Effector CD8-positive, alpha-beta T cell (primary cell): ENCODE data around the gene RXRA.

ENCODE experiments used
- DNase-seq: peaks from one replicate; lab custom pipeline; 2025; lab: John Stamatoyannopoulos, UW

RXRA gene

GRCh38 chr9:134368571-134368970 is 42.3 kb downstream of the RXRA start:
- no peak for DNase-seq

- DNase-seq, result no peak
Measured at GRCh38 chr9:134369416-134370212, 43.4 kb downstream of the RXRA start.

DNA sequence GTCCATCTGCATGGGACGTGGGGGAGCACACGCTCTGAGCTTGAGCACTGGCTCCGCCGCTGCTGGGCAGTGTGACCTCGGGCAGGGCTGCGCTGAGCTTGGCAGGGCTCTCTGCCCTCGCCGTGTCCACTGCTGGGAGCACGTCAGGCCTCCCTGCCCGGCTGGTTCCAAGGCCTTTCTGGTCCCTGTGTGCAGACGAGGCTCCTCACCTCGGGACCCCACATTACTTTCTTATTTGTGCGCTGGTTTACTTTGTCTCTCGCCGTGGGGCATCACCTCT is 43.9 kb downstream of the RXRA start:
- DNase-seq, result no peak

- no peak for DNase-seq
Measured at GRCh38 chr9:134370638-134371037, 44.4 kb downstream of the RXRA start.

GRCh38 chr9:134371731-134372130 is 45.5 kb downstream of the RXRA start:
- DNase-seq, result no peak

DNA sequence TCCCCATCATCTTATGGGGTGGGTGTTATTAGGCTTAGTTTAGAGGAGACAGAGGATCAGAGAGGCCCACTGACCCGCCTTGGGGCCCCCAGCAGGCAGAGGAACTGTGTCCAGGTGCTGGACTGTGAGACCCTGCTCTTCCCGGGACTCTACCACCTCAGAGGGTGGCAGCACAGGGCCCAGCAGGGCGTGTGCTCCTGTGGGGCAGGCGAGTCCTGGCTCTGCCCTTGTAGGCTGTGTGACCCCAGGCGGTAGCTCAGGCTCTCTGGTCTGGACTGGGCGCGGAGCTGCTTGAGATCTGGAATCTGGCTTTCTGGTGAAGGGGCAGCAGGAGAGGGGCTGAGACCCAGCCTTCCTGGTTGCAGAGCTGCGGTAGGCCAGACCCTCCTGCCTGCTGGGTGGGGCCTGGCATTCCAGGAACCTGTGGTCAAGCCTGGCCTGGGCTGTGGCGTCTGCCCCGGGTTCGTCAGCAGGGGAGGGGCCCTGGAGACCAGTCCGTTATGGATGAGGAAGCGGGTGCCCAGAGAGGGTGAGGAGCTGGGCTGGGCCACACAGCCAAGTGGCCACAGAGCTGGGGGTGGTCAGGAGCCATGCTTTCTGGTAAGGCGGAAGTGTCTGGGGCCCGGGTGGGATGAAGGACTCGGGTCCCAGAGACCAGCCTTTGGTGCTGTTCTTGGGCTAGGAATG is 46.5 kb downstream of the RXRA start:
- DNase-seq, result no peak

GRCh38 chr9:134373269-134373668 is 47.0 kb downstream of the RXRA start:
- DNase-seq, result no peak

- DNase-seq, result no peak
Measured at GRCh38 chr9:134373953-134374300, 47.7 kb downstream of the RXRA start.

- DNase-seq, result no peak
Measured at GRCh38 chr9:134374301-134375010, 48.2 kb downstream of the RXRA start.

- DNase-seq, result no peak
Measured at GRCh38 chr9:134375011-134375390, 48.7 kb downstream of the RXRA start.

DNA sequence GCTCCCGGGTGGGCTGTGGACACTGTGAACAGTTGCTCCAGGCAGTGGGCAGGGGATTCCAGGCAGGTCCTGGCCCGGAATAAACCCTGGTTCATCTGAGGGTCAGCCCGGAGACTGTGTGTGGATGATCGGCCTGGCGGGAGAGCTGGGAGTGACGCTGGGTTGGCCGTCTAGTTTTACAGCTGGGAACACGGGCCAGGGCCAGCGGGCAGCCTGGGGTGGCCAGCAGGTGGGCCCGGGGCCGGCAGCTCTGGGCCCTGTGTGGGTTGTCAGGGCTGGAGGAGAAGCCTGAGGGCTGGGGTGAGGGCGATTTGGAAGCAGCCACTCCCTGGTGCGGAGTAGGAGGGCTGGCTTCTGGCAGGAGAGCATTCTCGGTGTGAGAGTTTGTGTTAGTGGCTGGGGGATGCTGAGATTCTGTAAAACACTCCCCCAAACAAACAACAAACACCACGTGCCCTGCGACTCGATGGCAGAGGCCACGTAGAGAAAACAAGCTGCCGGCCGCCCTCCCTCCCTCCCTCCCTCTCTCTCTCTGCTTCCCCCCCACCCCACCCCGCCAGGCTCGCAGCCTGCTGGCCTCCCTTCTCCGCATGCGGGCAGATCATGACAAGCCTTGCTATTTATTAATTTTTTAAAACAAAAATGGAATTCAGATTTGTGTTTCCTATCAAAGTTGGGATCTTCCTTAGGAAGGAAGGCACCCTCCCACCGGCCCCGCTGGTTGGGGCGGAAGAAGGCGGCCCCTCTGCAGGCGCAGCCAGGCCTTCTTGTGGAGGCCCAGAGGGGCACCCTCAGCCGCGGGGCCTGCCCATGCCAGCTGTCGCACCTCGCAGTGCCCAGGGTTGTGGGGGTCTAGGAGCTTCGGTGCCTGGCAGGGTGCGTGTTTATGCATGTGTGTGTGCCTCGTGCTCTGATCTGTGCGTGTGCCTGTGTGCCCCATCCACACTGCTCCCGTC is 49.5 kb downstream of the RXRA start:
- no peak for DNase-seq

DNA sequence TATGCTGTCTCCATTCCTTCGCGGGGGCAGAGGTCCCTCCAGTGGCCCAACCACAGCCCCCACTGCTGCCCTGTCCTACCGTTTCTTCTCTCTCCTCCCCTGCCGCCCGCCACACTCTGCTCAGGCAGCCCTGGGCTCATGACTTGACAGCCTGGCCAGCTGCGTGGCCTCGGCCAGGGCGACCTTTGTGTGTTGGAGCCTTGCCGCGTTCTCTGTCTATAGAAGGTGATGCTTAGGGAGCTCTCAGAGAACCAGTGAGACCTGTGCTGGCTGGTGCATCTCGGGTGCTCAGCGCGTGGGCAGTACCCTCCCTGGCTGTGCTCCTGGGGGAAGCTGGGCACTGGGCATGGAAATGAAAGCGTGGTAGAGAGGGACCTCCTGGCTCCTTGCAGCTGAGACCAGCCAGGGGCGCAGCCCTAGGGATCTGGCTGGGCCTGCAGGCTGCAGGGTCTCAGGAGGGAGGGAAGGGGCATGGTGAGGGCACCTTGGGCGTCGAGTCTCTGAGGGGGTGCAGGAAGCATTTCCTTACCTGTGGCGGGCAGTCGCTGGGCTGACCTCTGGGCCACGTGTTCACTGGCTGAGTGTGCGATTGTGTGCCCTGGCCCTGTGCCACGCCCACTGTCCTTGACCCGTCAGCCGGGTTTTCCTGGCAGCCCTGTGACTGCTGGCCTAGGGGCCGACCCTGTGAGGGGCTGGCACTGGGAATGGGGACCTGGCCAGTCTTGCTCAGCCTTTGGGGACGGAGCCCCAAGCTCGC is 50.3 kb downstream of the RXRA start:
- no peak for DNase-seq

DNA sequence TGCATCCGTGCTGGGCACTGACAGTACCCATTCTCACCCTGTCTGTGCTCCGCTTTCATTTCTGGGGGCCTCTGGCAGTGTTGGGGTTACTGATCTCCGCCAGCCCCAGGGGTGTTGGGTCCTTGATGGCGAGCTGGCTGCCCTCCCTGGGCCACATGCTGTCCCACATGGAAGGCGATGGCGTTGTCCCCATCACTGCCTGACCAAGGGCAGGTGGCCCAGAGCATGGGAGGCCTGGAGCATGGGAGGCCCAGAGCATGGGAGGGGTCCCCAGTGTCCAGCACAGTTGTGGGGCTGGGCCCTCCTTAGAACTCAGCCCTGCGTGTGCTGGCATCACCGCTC is 50.9 kb downstream of the RXRA start:
- DNase-seq, result no peak

GRCh38 chr9:134377976-134378375 is 51.7 kb downstream of the RXRA start:
- DNase-seq, result no peak

GRCh38 chr9:134378901-134379338 is 52.7 kb downstream of the RXRA start:
- no peak for DNase-seq

- DNase-seq, result no peak
Measured at GRCh38 chr9:134379831-134380365, 53.6 kb downstream of the RXRA start.

DNA sequence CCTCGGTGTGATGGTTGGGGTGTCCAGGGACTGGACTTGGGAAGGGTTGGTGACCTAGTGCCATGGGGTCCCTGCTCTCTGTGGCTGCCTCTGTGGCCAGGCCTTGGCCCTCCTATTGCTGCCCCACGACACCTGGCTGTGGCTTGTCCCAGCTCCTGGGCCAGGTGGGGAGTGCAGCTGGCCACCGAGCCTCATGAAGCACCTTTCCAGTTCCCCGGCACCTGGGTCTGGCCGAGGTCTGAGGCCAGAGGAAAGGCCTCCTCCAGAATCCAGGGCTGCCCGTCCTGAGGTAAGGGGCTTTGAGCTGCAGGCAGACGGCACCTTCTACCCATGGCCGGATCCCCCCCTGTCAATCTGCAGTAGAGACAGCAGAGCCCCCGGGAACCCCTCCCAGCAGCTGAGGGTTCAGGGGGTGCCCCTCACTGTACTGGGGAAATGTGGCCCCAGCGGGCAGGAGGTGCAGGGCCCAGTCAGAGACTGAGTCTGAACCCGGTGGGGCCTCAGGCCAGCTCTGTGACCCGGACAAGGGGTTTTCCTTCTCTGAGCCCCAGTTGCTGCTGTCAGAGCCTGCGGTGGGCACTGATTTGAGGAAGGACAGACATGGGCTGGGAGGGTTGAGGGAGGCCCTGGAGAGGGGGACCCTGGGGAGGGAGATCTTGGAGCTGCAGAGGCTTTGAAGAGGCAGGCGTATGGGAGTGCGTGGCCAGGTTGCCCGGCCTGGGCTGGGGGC is 54.5 kb downstream of the RXRA start:
- no peak for DNase-seq

DNA sequence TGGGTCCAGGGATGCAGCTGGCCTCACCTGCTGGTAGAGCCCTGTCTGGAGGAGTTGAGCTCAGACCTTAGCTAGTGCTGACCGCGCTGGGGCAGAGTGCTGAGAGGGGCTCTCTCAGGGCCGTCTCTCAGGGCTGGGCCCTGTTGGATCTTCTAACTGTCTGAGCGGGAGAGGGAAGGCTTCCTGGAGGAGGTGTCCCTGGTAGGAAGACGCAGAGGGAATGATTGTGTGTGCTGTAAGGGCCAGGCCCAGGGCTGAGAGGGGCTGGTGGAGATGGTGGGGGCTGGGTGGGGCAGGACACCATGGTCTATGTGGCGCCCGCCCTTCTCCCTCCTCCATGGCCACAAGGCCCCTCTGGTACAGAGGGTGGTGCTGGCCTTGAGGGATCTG is 55.0 kb downstream of the RXRA start:
- no peak for DNase-seq

DNA sequence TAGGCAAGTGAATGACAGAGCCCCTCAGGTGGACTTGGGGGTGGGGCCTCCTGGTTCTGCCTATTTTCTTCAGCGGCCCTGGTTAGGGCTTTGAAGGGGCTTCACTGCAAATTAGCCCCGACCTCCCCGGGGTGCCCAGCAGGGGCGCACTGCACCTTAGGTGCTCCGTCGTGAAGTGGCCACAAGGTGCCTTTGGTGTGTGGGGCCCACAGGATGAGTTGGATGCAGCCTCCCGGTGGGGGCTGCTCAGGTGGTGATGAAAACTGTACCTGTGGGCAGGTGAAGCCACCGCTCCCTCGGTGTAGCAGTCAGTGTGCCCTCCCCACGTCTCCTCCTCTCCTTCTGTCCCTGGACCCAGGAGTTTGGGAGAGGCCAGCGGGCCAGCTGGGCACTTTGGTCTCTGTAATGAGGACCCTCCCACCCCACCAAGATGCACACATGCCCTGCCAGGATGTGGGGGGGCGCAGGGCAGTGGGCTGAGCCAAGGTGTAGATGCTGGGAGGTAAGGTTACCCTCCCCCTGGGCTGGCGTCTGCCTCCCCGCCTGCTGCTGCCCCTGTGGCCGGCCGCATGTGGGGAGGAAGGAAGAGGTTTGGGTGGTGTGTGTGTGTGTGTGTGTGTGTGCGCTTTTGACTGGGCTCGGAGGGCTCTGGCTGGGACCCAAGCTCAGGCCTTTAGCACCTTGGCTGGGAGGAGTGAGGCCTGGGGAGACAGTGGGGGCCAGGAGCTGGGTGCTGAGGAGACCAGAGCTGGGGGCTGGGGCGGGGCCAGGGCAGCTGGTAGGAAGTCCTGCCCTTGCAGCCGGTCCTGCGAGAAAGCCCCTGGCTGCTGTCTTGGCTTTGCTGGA is 55.6 kb downstream of the RXRA start:
- DNase-seq, result peak; percentile 20

- DNase-seq, result no peak
Measured at GRCh38 chr9:134382733-134383132, 56.5 kb downstream of the RXRA start.
